ENCODE results near the gene DEGS1.

GRCh38 chr1:224213438-224214119 is 30.5 kb downstream of the DEGS1 start:
- TF ChIP-seq POLR2A (IDR thresholded peaks at IDR 0.05), result no peak
- TF ChIP-seq, protein P1, sequence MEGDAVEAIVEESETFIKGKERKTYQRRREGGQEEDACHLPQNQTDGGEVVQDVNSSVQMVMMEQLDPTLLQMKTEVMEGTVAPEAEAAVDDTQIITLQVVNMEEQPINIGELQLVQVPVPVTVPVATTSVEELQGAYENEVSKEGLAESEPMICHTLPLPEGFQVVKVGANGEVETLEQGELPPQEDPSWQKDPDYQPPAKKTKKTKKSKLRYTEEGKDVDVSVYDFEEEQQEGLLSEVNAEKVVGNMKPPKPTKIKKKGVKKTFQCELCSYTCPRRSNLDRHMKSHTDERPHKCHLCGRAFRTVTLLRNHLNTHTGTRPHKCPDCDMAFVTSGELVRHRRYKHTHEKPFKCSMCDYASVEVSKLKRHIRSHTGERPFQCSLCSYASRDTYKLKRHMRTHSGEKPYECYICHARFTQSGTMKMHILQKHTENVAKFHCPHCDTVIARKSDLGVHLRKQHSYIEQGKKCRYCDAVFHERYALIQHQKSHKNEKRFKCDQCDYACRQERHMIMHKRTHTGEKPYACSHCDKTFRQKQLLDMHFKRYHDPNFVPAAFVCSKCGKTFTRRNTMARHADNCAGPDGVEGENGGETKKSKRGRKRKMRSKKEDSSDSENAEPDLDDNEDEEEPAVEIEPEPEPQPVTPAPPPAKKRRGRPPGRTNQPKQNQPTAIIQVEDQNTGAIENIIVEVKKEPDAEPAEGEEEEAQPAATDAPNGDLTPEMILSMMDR (IDR thresholded peaks at IDR 0.05), result no peak
